Measurements from ENCODE around the gene ATP1A4.

The ATP1A4 gene

DNA sequence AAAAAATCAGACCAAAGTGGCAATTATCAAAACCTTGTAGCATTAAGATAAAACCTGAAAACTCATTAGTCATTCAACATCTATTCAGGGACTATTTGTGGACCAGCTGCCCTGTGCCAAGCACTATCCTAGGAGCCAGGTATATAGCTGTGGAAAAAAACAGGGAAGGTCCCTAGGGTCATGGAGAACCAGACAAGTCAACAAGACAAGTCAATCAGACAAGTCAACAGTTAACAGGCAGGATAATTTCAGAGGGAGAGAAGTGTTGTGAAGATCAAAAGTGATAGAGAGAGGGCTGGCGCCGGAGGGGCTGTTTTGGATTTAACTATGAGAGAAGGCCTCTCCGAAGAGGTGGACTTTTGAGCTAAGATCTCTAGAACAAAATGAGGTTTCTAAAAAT is 3.3 kb upstream of the ATP1A4 start:
- no peak for DNase-seq (ENCODE audit: low spot score)

- no peak for DNase-seq (ENCODE audit: low spot score)
Measured at GRCh38 chr1:160149233-160149632, 2.2 kb upstream of the ATP1A4 start.

DNA sequence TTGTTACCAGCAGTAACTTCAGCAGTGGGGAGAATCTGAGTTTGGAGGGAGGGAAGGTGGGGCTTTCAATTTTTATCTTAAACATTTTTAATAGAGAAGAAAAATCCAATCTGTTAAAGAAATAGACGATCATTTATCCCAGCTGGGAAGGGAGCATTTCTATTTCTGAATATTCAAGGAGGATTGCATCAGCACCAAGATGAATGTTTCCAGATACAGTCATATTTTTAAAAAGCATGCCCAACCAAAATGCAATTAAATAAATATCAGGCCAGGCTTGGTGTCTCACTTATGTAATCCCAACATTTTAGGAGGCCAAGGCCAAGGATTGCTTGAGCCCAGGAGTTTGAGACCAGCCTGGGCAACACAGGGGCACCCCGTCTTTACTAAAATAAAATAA is 1.7 kb upstream of the ATP1A4 start:
- peak; percentile 74 for DNase-seq (ENCODE audit: low spot score)

- DNase-seq (ENCODE audit: low spot score) = no peak
Measured at GRCh38 chr1:160154790-160155189, 3.4 kb downstream of the ATP1A4 start.

DNA sequence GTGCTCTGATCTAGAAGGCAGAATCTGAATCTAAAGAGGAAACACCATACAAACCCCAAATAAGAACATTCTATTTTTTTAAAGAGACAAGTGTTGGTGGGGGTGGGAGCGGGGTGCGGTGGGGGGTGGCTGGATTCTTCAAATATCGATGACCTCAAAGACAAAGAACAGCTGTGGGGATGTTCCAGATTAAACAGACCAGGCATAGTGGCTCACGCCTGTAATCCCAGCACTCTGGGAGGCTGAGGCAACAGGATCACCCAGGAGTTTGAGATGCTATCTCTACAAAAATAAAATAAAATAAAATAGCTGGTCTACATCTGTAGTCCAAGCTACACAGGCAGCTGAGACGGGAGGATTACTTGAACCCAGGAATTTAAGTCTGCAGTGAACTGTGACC is 5.0 kb downstream of the ATP1A4 start:
- DNase-seq (ENCODE audit: low spot score) = no peak

DNA sequence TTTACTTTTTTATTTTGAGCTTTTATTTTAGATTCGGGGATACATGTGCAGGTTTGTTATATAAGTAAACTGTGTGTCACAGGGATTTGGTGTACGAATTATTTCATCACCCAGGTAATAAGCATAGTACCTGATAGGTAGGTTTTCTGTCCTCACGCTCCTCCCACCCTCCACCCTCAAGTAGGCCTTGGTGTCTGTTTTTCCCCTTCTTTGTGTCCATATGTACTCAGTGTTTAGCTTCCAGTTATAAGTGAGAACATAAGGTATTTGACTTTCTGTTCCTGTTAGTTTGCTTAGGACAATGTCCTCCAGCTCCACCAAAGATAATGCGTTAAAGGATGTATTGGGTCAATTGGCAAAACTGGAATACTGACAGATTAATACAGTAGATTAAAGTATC is 5.8 kb downstream of the ATP1A4 start:
- no peak for DNase-seq (ENCODE audit: low spot score)

GRCh38 chr1:160158031-160158430 is 6.6 kb downstream of the ATP1A4 start:
- DNase-seq (ENCODE audit: low spot score) = no peak

GRCh38 chr1:160158534-160158933 is 7.1 kb downstream of the ATP1A4 start:
- no peak for DNase-seq (ENCODE audit: low spot score)

DNA sequence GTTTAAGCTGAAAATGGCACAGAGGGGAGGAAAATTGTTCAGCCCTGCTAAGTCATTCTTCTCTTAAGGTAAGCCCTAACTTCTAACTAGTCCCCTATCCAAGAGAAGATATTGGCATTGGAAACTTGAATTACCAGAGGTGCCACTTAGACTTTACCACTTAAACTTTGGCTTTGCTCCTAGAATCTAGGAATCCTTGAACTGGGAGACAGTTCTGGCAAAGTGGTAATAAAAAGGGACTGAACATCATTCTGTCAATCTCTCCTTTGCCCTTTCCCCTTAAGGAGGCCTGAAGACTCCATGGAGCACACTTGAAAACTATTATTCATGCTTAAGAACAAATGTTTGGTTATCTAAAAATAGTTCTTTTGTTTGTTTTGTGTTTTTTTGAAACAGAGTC is 8.4 kb downstream of the ATP1A4 start:
- DNase-seq (ENCODE audit: low spot score) = no peak

- DNase-seq (ENCODE audit: low spot score) = peak; percentile 61
Measured at GRCh38 chr1:160161965-160162705, 10.7 kb downstream of the ATP1A4 start.

DNA sequence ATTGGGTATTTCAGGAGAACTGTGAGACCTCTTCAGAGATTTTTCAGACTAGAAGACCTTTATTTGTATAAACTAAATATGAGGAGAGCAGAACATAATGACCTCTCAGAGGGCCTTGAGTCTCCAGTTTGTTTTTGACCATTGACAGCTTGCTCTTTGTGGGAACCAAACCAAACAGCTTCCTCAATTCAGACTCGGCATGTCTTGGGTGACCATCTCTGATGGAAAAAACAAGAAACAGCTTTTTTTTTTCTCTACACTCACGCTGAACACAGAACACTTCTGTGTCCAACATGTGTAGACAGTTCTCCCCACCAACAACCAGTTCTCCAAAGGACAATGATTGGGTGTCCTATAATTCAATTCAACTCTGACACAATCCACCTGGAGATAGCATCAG is 11.5 kb downstream of the ATP1A4 start:
- no peak for DNase-seq (ENCODE audit: low spot score)

DNA sequence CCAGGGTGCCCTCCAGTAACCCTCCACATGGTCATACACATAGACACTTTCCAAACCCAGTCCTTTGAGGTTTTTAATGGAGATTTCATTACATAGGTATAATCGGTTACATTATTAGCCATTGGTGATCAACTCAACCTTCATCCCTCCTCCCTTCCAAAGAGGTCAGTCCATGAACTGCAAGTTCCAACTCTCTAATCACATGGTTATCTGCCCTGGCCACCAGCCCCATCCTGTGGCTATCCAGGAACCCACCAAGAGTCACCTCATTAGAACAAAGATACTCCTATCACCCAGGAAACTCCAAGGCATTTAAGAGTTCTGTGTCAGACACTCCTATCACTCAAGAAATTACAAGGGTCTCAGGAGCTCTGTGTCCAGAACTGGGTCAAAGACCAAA is 12.2 kb downstream of the ATP1A4 start:
- no peak for DNase-seq (ENCODE audit: low spot score)

GRCh38 chr1:160164121-160164520 is 12.7 kb downstream of the ATP1A4 start:
- DNase-seq (ENCODE audit: low spot score) = no peak

DNA sequence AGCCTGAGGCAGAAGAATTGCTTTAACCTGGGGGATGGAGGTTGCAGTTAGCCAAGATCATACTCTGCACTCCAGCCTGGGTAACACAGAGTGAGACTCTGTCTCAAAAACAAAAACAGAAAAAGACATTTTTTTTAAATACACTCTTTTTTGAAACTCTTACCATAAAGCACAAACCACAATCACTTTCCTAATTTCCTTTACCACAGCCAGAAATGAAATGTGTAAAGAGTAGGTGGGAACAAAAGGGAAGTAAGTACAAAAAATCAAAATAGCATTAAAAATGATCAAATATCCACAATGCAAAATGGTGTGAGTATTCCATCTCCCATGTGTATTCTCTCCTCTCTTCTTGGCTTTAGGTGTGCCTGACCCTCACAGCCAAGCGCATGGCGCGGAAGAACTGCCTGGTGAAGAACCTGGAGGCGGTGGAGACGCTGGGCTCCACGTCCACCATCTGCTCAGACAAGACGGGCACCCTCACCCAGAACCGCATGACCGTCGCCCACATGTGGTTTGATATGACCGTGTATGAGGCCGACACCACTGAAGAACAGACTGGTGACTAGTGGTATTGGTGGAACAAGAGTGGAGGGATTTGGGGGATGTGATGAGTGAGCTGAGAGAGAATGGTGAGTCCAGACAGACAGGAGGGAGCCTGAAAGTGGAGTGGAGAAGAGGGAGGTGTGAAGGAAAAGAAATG is 14.9 kb downstream of the ATP1A4 start:
- no peak for DNase-seq (ENCODE audit: low spot score)

- no peak for DNase-seq (ENCODE audit: low spot score)
Measured at GRCh38 chr1:160167056-160167455, 15.7 kb downstream of the ATP1A4 start.

GRCh38 chr1:160167580-160167979 is 16.2 kb downstream of the ATP1A4 start:
- DNase-seq (ENCODE audit: low spot score) = no peak

- DNase-seq (ENCODE audit: low spot score) = no peak
Measured at GRCh38 chr1:160168016-160168415, 16.6 kb downstream of the ATP1A4 start.

- DNase-seq (ENCODE audit: low spot score) = peak; percentile 56
Measured at GRCh38 chr1:160168609-160169369, 17.4 kb downstream of the ATP1A4 start.

DNA sequence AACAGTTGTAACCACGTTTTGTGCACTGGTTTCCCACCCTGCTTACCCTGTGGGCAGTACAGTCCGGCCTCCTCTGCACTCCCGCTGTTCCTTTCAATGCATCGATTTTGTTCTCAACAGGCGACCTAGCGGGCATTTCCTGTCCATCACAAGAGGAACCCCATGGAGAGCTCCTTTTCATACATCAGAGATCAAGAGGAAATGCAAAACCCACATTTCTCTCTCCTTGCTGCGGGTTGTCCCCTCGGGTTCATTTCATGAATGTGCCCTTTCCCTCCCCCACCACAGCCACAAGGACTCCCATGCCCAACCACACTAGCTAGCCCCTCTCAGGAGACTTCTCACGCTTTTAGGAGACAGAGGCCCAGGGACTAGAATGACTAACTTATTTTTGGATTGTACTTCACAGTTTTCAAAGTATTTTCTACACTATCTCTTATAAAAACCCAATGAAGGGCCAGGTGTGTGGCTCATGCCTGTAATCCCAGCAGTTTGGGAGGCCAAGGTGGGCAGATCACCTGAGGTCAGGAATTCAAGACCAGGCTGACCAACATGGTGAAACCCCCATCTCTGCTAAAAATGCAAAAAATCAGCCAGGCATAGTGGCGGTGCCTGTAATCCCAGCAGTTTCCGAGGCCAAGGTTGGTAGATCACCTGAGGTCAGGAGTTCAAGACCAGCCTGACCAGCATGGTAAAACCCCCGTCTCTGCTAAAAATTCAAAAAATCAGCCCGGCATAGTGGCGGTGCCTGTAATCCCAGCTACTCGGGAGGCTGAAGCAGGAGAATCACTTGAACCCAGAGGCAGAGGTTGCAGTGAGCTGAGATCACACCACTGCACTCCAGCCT is 18.4 kb downstream of the ATP1A4 start:
- DNase-seq (ENCODE audit: low spot score) = no peak

DNA sequence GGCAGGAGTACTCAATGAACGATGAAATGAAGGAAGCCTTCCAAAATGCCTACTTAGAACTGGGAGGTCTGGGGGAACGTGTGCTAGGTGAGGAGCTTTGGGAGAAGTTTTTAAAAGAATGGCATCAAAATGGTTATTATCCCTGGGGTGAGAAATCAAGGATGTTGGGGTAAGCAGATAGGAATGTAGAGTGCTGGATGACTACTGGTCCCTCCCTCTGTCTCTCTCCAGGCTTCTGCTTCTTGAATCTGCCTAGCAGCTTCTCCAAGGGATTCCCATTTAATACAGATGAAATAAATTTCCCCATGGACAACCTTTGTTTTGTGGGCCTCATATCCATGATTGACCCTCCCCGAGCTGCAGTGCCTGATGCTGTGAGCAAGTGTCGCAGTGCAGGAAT is 20.0 kb downstream of the ATP1A4 start:
- peak; percentile 85 for DNase-seq (ENCODE audit: low spot score)

- no peak for DNase-seq (ENCODE audit: low spot score)
Measured at GRCh38 chr1:160171980-160172379, 20.6 kb downstream of the ATP1A4 start.

DNA sequence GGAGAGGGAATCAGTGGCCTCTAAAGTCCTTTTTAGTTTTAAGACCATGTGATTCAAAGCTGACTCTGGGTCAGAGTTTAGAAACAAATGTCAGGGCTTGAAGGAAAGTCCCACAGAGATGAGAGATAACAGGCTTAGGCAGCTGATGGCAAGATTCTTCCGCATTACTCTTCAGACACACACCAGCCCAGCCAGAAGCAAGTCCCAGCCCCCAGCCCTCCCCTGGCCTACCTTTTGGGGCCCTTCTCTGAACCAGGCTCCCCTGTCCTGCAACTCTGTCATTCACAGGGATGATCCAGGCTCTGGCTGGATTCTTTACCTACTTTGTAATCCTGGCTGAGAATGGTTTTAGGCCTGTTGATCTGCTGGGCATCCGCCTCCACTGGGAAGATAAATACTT is 25.8 kb downstream of the ATP1A4 start:
- DNase-seq (ENCODE audit: low spot score) = no peak

Measured in AG20443 (cell line).